ENCODE data around the gene ABR. TPM values are rescaled to one million over a fixed set of nuclear protein-coding genes. Genes with fewer than 3 reads are reported as not detected.

The ABR gene
- total and polyA plus RNA-seq, 2 of the 13 experiments (the other 11 are each of a cell fraction or from before 2014, with no cell fraction given): 12.4 to 40.4 TPM

- H3K79me2 ChIP-seq (ENCODE audit: insufficient read depth, low read length): no peaks in the 10 kb centered on the region
- TF ChIP-seq JUNB (CRISPR knock-in tag; IDR thresholded peaks at IDR 0.05; ENCODE audit: borderline replicate concordance): no peak
- no peak for TF ChIP-seq ZNF879 (CRISPR knock-in tag; IDR thresholded peaks at IDR 0.05)
- no peak for TF ChIP-seq ZNF512B (CRISPR knock-in tag; IDR thresholded peaks at IDR 0.05; ENCODE audit: borderline replicate concordance)
- TF ChIP-seq DPF2 (CRISPR knock-in tag; IDR thresholded peaks at IDR 0.05; ENCODE audit: borderline replicate concordance, low read depth): no peak
- TF ChIP-seq ZNF781 (CRISPR knock-in tag; IDR thresholded peaks at IDR 0.05; ENCODE audit: borderline replicate concordance, not compliant biosample characterization): no peak
- TF ChIP-seq KDM5A (IDR thresholded peaks at IDR 0.05; ENCODE audit: borderline replicate concordance, low read length): no peak
- no peak for TF ChIP-seq KDM1A (CRISPR knock-in tag; IDR thresholded peaks at IDR 0.05)
- no peak for TF ChIP-seq JDP2 (CRISPR knock-in tag; IDR thresholded peaks at IDR 0.05; ENCODE audit: borderline replicate concordance)
- no peak for TF ChIP-seq PPARG (CRISPR knock-in tag; conservative IDR thresholded peaks at IDR 0.05)
- no peak for TF ChIP-seq ZBTB3 (CRISPR knock-in tag; IDR thresholded peaks at IDR 0.05; ENCODE audit: borderline replicate concordance, low read depth)
- no peak for TF ChIP-seq SRSF1 (optimal IDR thresholded peaks at IDR 0.05; ENCODE audit: low read depth, low read length)
- TF ChIP-seq ZNF34 (CRISPR knock-in tag; IDR thresholded peaks at IDR 0.05; ENCODE audit: borderline replicate concordance): no peak
- TF ChIP-seq ZNF839 (CRISPR knock-in tag; IDR thresholded peaks at IDR 0.05; ENCODE audit: borderline replicate concordance): no peak
- TF ChIP-seq ZNF552 (CRISPR knock-in tag; IDR thresholded peaks at IDR 0.05; ENCODE audit: borderline replicate concordance): no peak
- TF ChIP-seq ZNF639 (CRISPR knock-in tag; conservative IDR thresholded peaks at IDR 0.05): no peak
- no peak for TF ChIP-seq ZNF292 (CRISPR knock-in tag; IDR thresholded peaks at IDR 0.05; ENCODE audit: borderline replicate concordance, low read depth)
- no peak overlapping the region for H3K9ac ChIP-seq (ENCODE audit: insufficient read depth, low read depth, low read length)
- FAIRE-seq: no peak
- ATAC-seq: no peak
- in situ Hi-C loops (cut with HindIII; ENCODE audit: extremely low pct_ligation_motif_present, low pct_unique_long_range_greater_than_20kb) (no loop called here), intact Hi-C loops (cut with micrococcal nuclease; ENCODE audit: unreplicated experiment) (no loop called here)
- no peak overlapping the region for H2AFZ ChIP-seq (ENCODE audit: low read length)
- H3K36me3 ChIP-seq (replicated peaks in 1 of 2; ENCODE audit: control insufficient read depth in 1 of 2, insufficient read depth in 2 of 2, low read length in 2 of 2): no peaks in the 10 kb centered on the region
- CTCF ChIA-PET (ENCODE audit: low intra/inter-chr PET ratio, low total read pairs): no interaction called here
- POLR2A ChIA-PET: no interaction called here
- no peaks in the 10 kb centered on the region for H4K20me1 ChIP-seq (ENCODE audit: insufficient read depth, low read length)
- peak; percentile 39 for DNase-seq (ENCODE audit: low spot score)
- no peak overlapping the region for H3K27ac ChIP-seq (ENCODE audit: extremely low read length, insufficient read depth, low read length)
- no peaks in the 10 kb centered on the region for H3K9me3 ChIP-seq (ENCODE audit: low read length)
- H3K4me1 ChIP-seq (ENCODE audit: insufficient read depth, low read length): no peaks in the 10 kb centered on the region
- H3K4me2 ChIP-seq (ENCODE audit: low read depth, low read length): no peak overlapping the region
- H3K27me3 ChIP-seq (ENCODE audit: control insufficient read depth in 1 of 2, insufficient read depth in 2 of 2, low read length in 2 of 2): peaks cover 5 to 63% of the 10 kb centered on the region in 2 experiments
- no peak overlapping the region for H3K4me3 ChIP-seq (replicated peaks in 1 of 3; ENCODE audit: insufficient read depth in 1 of 3, low read depth in 2 of 3, low read length in 3 of 3)
- no TSS peak for BruUV-seq (replicated peaks)
- WGBS (ENCODE audit: low lambda C conversion rate): 53% methylated on average over 18 of the region's 18 CpGs
Measured at GRCh38 chr17:1137465-1137894, 42.3 kb downstream of the ABR start.
